K562 (cell line): ENCODE data around the gene APBB2. TPM values are rescaled to one million over a fixed set of nuclear protein-coding genes. Genes with fewer than 3 reads are reported as not detected.

Source experiments
- ARHGAP35 ChIP-seq: fragments of 450-650 bp; IDR thresholded peaks from 2 replicates; pipeline ENCODE4 v1.6.1; 2018; ENCODE audit not compliant: partially characterized antibody
- CEBPB ChIP-seq: fragments of 450-650 bp; IDR thresholded peaks from 2 replicates; pipeline ENCODE4 v1.6.1; 2016; ENCODE audit warnings: missing genetic modification characterization, missing compliant biosample characterization
- CREM ChIP-seq: IDR thresholded peaks from 2 replicates; pipeline ENCODE4 v1.6.1; 2014; ENCODE audit warnings: antibody characterized with exemption, low read depth
- DDX20 ChIP-seq: fragments of 450-650 bp; IDR thresholded peaks from 2 replicates; pipeline ENCODE4 v1.6.1; 2016; ENCODE audit warnings: missing genetic modification characterization, low read depth, mild to moderate bottlenecking, missing compliant biosample characterization, moderate library complexity
- JUND ChIP-seq, 2 experiments: IDR thresholded peaks; 2 replicates in 1 of 2; 3 replicates in 1 of 2; pipeline ENCODE4 v1.6.1; 2011; ENCODE audit warnings: borderline replicate concordance in 2 of 2, low read depth in 2 of 2, low read length in 2 of 2, improper control_type of control experiment in 1 of 2, missing biosample characterization in 1 of 2, missing genetic modification characterization in 1 of 2, missing genetic modification reagents in 1 of 2
- KLF10 ChIP-seq: fragments of 250-450 bp; sonication (Bioruptor Pico); IDR thresholded peaks from 2 replicates; pipeline ENCODE4 v1.6.1; 2021; ENCODE audit warnings: matching md5 sums
- KLF16 ChIP-seq: IDR thresholded peaks from 2 replicates; pipeline ENCODE4 v1.6.1; 2016; ENCODE audit warnings: antibody characterized with exemption
- MYNN ChIP-seq, 2 experiments: sonication (generic); formaldehyde crosslinking in 1 of 2; IDR thresholded peaks; 2 replicates each; pipeline versions ENCODE4 v1.5.0 to v1.6.1; 2016 to 2020; ENCODE audit warnings: antibody characterized with exemption in 1 of 2, missing genetic modification reagents in 1 of 2
- NCOR1 ChIP-seq: fragments of 450-650 bp; IDR thresholded peaks from 2 replicates; pipeline ENCODE4 v1.6.1; 2016; ENCODE audit warnings: mild to moderate bottlenecking, moderate library complexity
- NR2C1 ChIP-seq, 2 experiments: fragments of 450-650 bp; IDR thresholded peaks; 2 replicates each; pipeline ENCODE4 v1.6.1; 2017; ENCODE audit warnings: mild to moderate bottlenecking in 2 of 2, antibody characterized with exemption in 1 of 2, inconsistent platforms in 1 of 2, missing compliant biosample characterization in 1 of 2, missing genetic modification characterization in 1 of 2
- RBM17 ChIP-seq: fragments of 200-400 bp; formaldehyde crosslinking; IDR thresholded peaks from 2 replicates; pipeline ENCODE4 v1.6.1; 2017; ENCODE audit warnings: low read depth, mild to moderate bottlenecking, low read length, borderline replicate concordance
- ZC3H8 ChIP-seq: fragments of 450-650 bp; IDR thresholded peaks from 2 replicates; pipeline ENCODE4 v1.6.1; 2017
- ZNF431 ChIP-seq: sonication (generic); formaldehyde crosslinking; IDR thresholded peaks from 2 replicates; pipeline ENCODE4 v1.8.0; 2022; ENCODE audit warnings: mild to moderate bottlenecking, missing genetic modification reagents
- polyA plus RNA-seq, 8 experiments: library from polyadenylated mRNA; depleted of rRNA in 4 of 8; stranded (reverse) in 5 of 8; unstranded in 3 of 8; fragments of >200 nt; fragmentation: Nextera tagmentation in 2 of 8; fragmentation: Illumina TruSeq in 1 of 8; extraction: Ambion mirVana in 2 of 8; extraction: Trizol in 1 of 8; gene quantifications; 2 replicates each; pipeline versions ENCODE4 v1.2.1 to v1.2.3, GENCODE V29; 2011 to 2014; ENCODE audit warnings: inconsistent platforms in 1 of 8, missing spikeins in 1 of 8
- total RNA-seq, 7 experiments: library from RNA; depleted of rRNA in 6 of 7; stranded (reverse); fragments of >200 nt in 6 of 7; fragmentation: Illumina TruSeq in 2 of 7; extraction: Trizol in 2 of 7; gene quantifications; 2 replicates each; pipeline versions ENCODE4 v1.2.1 to v1.2.3, GENCODE V29; 2011 to 2021; ENCODE audit warnings: low replicate concordance in 1 of 7
- TF ChIP-seq, protein P1 (sequence below): fragments of 250-450 bp; sonication (Bioruptor Pico); IDR thresholded peaks from 2 replicates; pipeline ENCODE4 v1.4.0; 2020; ENCODE audit warnings: mild to moderate bottlenecking, moderate library complexity
- TF ChIP-seq, protein P2 (sequence below): fragments of 200-400 bp; formaldehyde crosslinking; IDR thresholded peaks from 2 replicates; pipeline ENCODE4 v1.6.1; 2017; ENCODE audit warnings: mild to moderate bottlenecking, low read depth, low read length, moderate library complexity
- TF ChIP-seq, protein P3 (sequence below), 2 experiments: fragments of 450-650 bp; IDR thresholded peaks; 2 replicates each; pipeline ENCODE4 v1.6.1; 2016
- TF ChIP-seq, protein P4 (sequence below): fragments of 250-450 bp; sonication (Bioruptor Pico); IDR thresholded peaks from 2 replicates; pipeline ENCODE4 v1.9.0; 2021; ENCODE audit warnings: mild to moderate bottlenecking, inconsistent platforms

APBB2 gene
- total and polyA plus RNA-seq, 9 of the 15 experiments (the other 6 are each of a cell fraction or from before 2014, with no cell fraction given), result 0.08 to 2.1 (median 1.4) TPM

DNA sequence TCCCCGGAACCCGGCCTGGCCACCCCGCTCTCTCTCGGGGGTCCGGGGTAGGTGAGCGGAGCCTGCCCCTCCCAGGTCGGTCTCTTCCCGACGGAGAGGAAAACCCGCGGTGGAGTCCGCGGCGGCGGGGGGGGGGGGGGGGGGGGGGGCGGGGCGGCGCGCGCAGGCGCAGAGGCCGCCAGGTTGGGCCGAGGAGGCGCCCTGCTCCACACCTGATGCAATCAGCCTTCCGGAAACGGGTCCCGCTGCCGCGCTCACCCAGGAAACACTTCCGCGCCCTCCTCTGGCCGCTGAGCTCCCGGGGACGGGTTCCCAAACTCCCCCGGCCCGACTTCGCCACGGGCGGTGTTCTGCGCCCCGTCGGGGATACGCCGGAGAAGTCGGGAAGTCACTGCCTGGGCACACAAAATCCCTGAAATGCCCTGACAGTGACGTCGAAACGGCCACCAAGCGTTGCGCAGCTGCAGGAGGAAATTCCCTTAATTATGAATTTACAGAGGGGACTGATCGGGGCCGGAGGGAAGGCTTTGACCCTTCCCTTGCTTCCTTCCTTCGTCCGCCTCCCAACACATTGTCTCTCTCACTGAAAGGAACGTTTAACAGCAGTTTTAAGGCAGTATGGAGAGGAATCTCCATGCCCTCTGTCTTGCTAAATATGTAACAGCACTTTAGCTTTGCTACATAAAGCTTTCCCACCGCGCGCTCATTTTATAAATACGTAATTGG, 2.1 kb upstream of the APBB2 start (continued):
- TF ChIP-seq KLF10 (CRISPR knock-in tag), result no peak
- no peak for TF ChIP-seq ZC3H8
- TF ChIP-seq CEBPB (tag), result no peak
- TF ChIP-seq DDX20 (tag), result no peak
- 0 out of 2 replicates have a peak, but pooled peaks have one; percentile 7 for TF ChIP-seq JUND (IDR thresholded peaks at IDR 0.05; ENCODE audit: borderline replicate concordance, low read depth, low read length)
- TF ChIP-seq JUND (tag; IDR thresholded peaks at IDR 0.05; ENCODE audit: borderline replicate concordance, low read depth, low read length), result no peak
- TF ChIP-seq, protein P1, sequence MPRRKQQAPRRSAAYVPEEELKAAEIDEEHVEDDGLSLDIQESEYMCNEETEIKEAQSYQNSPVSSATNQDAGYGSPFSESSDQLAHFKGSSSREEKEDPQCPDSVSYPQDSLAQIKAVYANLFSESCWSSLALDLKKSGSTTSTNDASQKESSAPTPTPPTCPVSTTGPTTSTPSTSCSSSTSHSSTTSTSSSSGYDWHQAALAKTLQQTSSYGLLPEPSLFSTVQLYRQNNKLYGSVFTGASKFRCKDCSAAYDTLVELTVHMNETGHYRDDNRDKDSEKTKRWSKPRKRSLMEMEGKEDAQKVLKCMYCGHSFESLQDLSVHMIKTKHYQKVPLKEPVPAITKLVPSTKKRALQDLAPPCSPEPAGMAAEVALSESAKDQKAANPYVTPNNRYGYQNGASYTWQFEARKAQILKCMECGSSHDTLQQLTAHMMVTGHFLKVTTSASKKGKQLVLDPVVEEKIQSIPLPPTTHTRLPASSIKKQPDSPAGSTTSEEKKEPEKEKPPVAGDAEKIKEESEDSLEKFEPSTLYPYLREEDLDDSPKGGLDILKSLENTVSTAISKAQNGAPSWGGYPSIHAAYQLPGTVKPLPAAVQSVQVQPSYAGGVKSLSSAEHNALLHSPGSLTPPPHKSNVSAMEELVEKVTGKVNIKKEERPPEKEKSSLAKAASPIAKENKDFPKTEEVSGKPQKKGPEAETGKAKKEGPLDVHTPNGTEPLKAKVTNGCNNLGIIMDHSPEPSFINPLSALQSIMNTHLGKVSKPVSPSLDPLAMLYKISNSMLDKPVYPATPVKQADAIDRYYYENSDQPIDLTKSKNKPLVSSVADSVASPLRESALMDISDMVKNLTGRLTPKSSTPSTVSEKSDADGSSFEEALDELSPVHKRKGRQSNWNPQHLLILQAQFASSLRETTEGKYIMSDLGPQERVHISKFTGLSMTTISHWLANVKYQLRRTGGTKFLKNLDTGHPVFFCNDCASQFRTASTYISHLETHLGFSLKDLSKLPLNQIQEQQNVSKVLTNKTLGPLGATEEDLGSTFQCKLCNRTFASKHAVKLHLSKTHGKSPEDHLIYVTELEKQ (CRISPR knock-in tag), result no peak
- TF ChIP-seq CREM, result 0 out of 2 replicates have a peak, but pooled peaks have one; percentile 20
- TF ChIP-seq NR2C1 (IDR thresholded peaks at IDR 0.05), result peak; percentile 78
- TF ChIP-seq NR2C1 (tag; IDR thresholded peaks at IDR 0.05), result peak; percentile 77
- no peak for TF ChIP-seq ARHGAP35
- TF ChIP-seq KLF16, result no peak
- TF ChIP-seq RBM17, result no peak
- TF ChIP-seq ZNF431 (CRISPR knock-in tag), result no peak
- TF ChIP-seq, protein P2, sequence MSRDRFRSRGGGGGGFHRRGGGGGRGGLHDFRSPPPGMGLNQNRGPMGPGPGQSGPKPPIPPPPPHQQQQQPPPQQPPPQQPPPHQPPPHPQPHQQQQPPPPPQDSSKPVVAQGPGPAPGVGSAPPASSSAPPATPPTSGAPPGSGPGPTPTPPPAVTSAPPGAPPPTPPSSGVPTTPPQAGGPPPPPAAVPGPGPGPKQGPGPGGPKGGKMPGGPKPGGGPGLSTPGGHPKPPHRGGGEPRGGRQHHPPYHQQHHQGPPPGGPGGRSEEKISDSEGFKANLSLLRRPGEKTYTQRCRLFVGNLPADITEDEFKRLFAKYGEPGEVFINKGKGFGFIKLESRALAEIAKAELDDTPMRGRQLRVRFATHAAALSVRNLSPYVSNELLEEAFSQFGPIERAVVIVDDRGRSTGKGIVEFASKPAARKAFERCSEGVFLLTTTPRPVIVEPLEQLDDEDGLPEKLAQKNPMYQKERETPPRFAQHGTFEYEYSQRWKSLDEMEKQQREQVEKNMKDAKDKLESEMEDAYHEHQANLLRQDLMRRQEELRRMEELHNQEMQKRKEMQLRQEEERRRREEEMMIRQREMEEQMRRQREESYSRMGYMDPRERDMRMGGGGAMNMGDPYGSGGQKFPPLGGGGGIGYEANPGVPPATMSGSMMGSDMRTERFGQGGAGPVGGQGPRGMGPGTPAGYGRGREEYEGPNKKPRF, result no peak
- TF ChIP-seq, protein P3, sequence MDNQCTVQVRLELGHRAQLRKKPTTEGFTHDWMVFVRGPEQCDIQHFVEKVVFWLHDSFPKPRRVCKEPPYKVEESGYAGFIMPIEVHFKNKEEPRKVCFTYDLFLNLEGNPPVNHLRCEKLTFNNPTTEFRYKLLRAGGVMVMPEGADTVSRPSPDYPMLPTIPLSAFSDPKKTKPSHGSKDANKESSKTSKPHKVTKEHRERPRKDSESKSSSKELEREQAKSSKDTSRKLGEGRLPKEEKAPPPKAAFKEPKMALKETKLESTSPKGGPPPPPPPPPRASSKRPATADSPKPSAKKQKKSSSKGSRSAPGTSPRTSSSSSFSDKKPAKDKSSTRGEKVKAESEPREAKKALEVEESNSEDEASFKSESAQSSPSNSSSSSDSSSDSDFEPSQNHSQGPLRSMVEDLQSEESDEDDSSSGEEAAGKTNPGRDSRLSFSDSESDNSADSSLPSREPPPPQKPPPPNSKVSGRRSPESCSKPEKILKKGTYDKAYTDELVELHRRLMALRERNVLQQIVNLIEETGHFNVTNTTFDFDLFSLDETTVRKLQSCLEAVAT (IDR thresholded peaks at IDR 0.05), result 0 out of 4 replicates have a peak, but pooled peaks of 1 of the 2 experiments have one; percentile 48
- TF ChIP-seq MYNN (IDR thresholded peaks at IDR 0.05), result no peak
- no peak for TF ChIP-seq MYNN (CRISPR knock-in tag; IDR thresholded peaks at IDR 0.05)
- TF ChIP-seq, protein P4, sequence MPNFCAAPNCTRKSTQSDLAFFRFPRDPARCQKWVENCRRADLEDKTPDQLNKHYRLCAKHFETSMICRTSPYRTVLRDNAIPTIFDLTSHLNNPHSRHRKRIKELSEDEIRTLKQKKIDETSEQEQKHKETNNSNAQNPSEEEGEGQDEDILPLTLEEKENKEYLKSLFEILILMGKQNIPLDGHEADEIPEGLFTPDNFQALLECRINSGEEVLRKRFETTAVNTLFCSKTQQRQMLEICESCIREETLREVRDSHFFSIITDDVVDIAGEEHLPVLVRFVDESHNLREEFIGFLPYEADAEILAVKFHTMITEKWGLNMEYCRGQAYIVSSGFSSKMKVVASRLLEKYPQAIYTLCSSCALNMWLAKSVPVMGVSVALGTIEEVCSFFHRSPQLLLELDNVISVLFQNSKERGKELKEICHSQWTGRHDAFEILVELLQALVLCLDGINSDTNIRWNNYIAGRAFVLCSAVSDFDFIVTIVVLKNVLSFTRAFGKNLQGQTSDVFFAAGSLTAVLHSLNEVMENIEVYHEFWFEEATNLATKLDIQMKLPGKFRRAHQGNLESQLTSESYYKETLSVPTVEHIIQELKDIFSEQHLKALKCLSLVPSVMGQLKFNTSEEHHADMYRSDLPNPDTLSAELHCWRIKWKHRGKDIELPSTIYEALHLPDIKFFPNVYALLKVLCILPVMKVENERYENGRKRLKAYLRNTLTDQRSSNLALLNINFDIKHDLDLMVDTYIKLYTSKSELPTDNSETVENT (CRISPR knock-in tag), result no peak
- no peak for TF ChIP-seq NCOR1
